ENCODE measurements around the gene JAKMIP3.
"Not testable (repeated sequence)": the region's sequence is repeated elsewhere in the genome, so short reads cannot be mapped to it uniquely, and the experiment has no call there.

JAKMIP3 gene

DNA sequence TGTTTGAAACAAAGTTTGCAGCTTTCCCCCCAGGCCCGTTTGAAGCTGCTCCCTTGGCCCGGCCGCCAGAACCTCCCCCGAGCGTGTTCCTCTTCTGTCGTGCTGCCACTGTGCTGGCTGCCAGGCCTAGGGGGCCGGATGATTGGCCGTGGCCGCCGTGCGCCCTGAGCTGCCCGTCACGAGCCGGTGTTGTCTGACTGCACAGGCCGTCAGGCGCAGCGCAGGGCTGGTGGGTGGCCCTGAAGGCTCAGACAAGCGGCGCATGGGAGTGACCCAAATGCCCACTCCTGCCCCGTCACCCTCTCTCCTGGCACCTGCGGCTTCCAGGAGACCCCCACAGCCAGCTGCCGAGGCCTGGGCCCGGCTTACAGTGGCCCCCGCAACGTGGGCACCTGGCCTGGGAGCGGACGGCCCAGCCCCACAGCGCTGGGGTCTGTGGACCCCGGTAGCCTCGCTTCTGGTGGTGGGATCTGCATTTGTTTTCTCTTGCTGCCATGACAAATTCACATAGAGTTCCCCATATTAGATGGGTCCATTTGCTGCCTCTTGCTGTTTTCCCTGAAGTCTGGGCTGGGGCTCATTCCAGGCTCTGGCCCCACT, 13.1 kb downstream of the JAKMIP3 start:
- no peaks in the 10 kb centered on the region for H3K9me3 ChIP-seq (ENCODE audit: control insufficient read depth, insufficient read depth, low read length)
- no peak overlapping the region for H3K4me3 ChIP-seq (ENCODE audit: low read depth, low read length)
- no peak overlapping the region for H3K9ac ChIP-seq (ENCODE audit: low read depth, low read length)
- peaks cover 2% of the 10 kb centered on the region; the same call in 1 of the 2 replicates for H3K4me1 ChIP-seq (ENCODE audit: control insufficient read depth, insufficient read depth, low read length)
- no peak overlapping the region for H3K27ac ChIP-seq (ENCODE audit: low read depth, low read length)
- no peaks in the 10 kb centered on the region for H3K36me3 ChIP-seq (ENCODE audit: control insufficient read depth, insufficient read depth, low read length)
- no peaks in the 10 kb centered on the region for H3K27me3 ChIP-seq (ENCODE audit: control insufficient read depth, insufficient read depth, low read length)

DNA sequence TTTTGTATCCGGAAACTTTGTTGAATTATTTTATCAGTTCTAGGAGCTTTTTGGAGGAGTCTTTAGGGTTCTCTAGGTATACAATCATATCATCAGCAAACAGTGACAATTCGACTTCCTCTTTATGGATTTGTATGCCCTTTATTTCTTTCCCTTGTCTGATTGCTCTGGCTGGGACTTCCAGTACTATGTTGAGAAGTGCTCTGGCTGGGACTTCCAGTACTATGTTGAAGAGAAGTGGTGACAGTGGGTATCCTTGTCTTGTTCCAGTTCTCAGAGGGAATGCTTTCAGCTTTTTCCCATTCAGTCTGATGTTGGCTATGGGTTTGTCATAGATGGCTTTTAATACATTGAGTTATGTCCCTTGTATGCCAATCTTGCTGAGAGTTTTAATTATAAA, 18.6 kb downstream of the JAKMIP3 start:
- H3K27me3 ChIP-seq (ENCODE audit: control insufficient read depth, insufficient read depth, low read length); H3K4me3 ChIP-seq (ENCODE audit: low read depth, low read length); H3K4me1 ChIP-seq (ENCODE audit: control insufficient read depth, insufficient read depth, low read length); H3K9me3 ChIP-seq (ENCODE audit: control insufficient read depth, insufficient read depth, low read length); H3K27ac ChIP-seq (ENCODE audit: low read depth, low read length); H3K9ac ChIP-seq (ENCODE audit: low read depth, low read length); H3K36me3 ChIP-seq (ENCODE audit: control insufficient read depth, insufficient read depth, low read length): not testable (repeated sequence)

DNA sequence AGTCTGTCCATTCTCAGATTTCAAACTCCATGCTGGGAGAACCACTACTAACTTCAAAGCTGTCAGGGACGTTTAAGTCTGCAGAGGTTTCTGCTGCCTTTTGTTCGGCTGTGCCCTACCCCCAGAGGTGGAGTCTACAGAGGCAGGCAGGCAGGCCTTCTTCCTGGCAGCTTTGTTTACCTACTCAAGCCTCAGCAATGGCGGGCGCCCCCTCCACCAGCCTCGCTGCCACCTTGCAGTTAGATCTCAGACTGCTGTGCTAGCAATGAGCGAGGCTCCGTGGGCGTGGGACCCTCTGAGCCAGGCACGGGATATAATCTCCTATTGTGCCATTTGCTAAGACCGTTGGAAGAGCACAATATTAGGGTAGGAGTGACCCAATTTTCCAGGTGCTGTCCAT, 27.5 kb downstream of the JAKMIP3 start:
- H3K27me3 ChIP-seq (ENCODE audit: control insufficient read depth, insufficient read depth, low read length); H3K27ac ChIP-seq (ENCODE audit: low read depth, low read length); H3K4me3 ChIP-seq (ENCODE audit: low read depth, low read length); H3K4me1 ChIP-seq (ENCODE audit: control insufficient read depth, insufficient read depth, low read length); H3K9me3 ChIP-seq (ENCODE audit: control insufficient read depth, insufficient read depth, low read length); H3K36me3 ChIP-seq (ENCODE audit: control insufficient read depth, insufficient read depth, low read length); H3K9ac ChIP-seq (ENCODE audit: low read depth, low read length): not testable (repeated sequence)

DNA sequence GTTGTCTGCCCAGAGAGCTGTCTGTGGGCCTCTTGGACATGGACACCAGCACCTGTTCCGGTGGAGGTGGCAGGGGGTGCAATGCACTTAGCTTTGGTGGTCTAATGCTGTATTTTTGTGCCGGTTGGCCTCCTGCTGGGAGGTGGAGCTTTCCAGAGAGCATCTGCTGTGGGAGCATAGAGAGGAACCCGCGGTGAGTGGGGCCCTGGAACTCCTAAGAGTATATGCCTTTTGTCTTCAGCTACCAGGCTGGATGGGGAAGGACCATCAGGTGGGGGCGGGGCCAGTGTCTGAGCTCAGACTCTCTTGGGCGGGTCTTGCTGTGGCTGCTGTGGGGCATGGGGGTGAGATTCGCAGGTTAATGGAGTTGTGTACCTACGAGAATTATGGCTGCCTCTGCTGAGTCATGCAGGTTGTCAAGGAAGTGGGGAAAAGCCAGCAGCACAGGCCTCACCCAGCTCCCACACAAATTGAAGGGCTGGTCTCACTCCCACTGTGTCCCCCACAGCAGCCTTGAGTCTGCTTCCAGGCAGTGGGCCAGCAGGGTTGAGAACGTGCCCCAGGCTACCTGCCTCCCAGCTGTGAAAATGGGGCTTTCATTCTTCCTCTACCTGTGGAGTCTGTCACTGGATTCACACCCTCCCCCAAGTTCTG, 29.0 kb downstream of the JAKMIP3 start:
- Histone ChIP-seq H3K9ac (ENCODE audit: low read depth, low read length) (no peak overlapping the region), H3K9me3 (ENCODE audit: control insufficient read depth, insufficient read depth, low read length) (peaks cover 4% of the 10 kb centered on the region; the same call in 1 of the 2 replicates), H3K4me3 (ENCODE audit: low read depth, low read length) (no peak overlapping the region), H3K4me1 (ENCODE audit: control insufficient read depth, insufficient read depth, low read length) (no peaks in the 10 kb centered on the region), H3K27ac (ENCODE audit: low read depth, low read length) (no peak overlapping the region), H3K27me3 (ENCODE audit: control insufficient read depth, insufficient read depth, low read length) (no peaks in the 10 kb centered on the region), H3K36me3 (ENCODE audit: control insufficient read depth, insufficient read depth, low read length) (no peaks in the 10 kb centered on the region)

DNA sequence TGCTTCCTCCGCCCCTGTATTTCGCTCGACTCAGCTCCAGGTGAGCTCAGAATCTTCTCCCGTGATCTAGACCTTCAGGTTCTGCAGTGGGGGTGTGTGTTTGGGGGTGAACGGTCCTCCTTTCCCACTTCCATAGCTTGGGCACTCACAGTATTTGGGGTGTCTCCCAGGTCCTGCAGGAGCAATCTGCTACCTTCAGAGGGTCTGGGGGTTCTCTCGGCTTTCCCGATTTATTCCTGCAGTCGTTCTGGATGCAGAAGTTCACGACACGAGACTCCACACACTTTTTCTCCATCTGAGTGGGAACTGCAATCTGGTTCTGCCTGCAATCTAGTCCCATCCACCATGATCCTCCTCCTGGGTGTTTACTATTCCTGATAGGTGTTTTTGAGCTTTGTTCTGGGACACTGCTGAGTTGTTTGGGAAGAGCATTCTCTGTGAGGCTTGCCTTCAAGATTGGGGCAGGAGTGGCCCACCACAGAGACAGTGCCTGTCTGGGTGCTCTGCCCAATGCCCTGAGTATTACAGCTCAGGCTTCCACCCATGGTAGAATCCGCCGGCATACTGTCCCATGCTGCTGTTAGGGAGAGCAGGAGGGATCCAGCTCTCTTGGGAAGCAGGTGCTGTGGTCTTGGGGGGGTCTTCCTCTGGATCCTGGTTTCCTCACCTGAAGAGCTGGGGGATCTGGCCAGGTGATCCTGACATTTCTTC, 29.8 kb downstream of the JAKMIP3 start:
- no peaks in the 10 kb centered on the region for H3K4me1 ChIP-seq (ENCODE audit: control insufficient read depth, insufficient read depth, low read length)
- H3K27me3 ChIP-seq (ENCODE audit: control insufficient read depth, insufficient read depth, low read length), result no peaks in the 10 kb centered on the region
- H3K36me3 ChIP-seq (ENCODE audit: control insufficient read depth, insufficient read depth, low read length), result no peaks in the 10 kb centered on the region
- no peak overlapping the region for H3K4me3 ChIP-seq (ENCODE audit: low read depth, low read length)
- H3K9ac ChIP-seq (ENCODE audit: low read depth, low read length), result no peak overlapping the region
- H3K27ac ChIP-seq (ENCODE audit: low read depth, low read length), result no peak overlapping the region
- H3K9me3 ChIP-seq (ENCODE audit: control insufficient read depth, insufficient read depth, low read length), result peaks cover 4% of the 10 kb centered on the region; the same call in 1 of the 2 replicates

DNA sequence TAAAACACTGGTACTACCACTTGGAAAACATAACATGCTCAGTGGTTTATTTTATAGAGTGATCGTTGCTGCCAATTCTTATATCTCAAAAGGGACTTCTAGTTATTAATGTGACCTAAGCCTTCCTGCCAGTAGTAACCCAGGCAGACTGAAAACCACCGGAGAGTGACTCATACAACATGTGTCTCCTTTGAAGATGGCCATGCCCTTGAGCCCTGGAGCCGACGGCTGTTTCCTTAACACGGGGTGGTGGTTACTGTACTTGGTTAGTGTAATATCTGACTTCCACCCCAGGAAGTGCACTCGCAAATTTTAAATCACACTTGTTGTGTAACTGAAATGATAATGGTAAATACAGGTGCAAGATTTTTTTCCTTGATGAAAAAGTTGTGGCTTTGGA, 30.5 kb downstream of the JAKMIP3 start:
- Histone ChIP-seq H3K4me3 (ENCODE audit: low read depth, low read length) (no peak overlapping the region), H3K27ac (ENCODE audit: low read depth, low read length) (no peak overlapping the region), H3K9ac (ENCODE audit: low read depth, low read length) (no peak overlapping the region), H3K27me3 (ENCODE audit: control insufficient read depth, insufficient read depth, low read length) (no peaks in the 10 kb centered on the region), H3K36me3 (ENCODE audit: control insufficient read depth, insufficient read depth, low read length) (no peaks in the 10 kb centered on the region), H3K9me3 (ENCODE audit: control insufficient read depth, insufficient read depth, low read length) (peaks cover 4% of the 10 kb centered on the region; the same call in 1 of the 2 replicates), H3K4me1 (ENCODE audit: control insufficient read depth, insufficient read depth, low read length) (no peaks in the 10 kb centered on the region)

DNA sequence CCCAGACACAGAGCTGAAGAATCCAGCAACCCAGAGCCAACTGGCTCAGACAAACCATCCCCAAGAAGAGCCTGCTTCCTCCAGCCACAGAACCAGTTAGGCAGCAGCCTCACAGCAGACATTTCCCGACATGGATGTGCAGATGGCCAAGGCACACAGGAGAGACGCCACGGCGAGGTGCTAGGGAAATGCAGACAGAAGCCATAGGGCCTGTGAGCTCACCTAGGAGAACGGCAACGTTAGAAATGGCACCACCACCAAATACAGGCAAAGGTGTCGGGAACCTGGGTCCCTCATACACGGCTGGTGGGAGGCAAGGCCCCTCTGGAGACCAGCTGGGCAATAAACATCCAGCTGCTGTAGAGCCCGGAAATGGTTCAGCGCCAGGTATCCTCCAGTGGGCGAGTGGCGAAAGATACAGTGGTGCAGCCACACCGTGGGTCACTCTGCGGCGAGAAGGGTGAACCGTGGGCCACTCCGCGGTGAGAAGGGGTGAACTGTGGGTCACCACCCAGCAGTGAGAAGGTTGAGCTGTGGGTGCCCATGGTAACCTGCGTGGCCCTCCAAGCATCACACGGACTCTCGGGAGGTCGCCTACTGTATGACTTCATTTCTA, 31.2 kb downstream of the JAKMIP3 start:
- Histone ChIP-seq H3K9me3 (ENCODE audit: control insufficient read depth, insufficient read depth, low read length) (peaks cover 4% of the 10 kb centered on the region; the same call in 1 of the 2 replicates), H3K27ac (ENCODE audit: low read depth, low read length) (no peak overlapping the region), H3K4me1 (ENCODE audit: control insufficient read depth, insufficient read depth, low read length) (no peaks in the 10 kb centered on the region), H3K9ac (ENCODE audit: low read depth, low read length) (no peak overlapping the region), H3K27me3 (ENCODE audit: control insufficient read depth, insufficient read depth, low read length) (no peaks in the 10 kb centered on the region), H3K36me3 (ENCODE audit: control insufficient read depth, insufficient read depth, low read length) (no peaks in the 10 kb centered on the region), H3K4me3 (ENCODE audit: low read depth, low read length) (no peak overlapping the region)

DNA sequence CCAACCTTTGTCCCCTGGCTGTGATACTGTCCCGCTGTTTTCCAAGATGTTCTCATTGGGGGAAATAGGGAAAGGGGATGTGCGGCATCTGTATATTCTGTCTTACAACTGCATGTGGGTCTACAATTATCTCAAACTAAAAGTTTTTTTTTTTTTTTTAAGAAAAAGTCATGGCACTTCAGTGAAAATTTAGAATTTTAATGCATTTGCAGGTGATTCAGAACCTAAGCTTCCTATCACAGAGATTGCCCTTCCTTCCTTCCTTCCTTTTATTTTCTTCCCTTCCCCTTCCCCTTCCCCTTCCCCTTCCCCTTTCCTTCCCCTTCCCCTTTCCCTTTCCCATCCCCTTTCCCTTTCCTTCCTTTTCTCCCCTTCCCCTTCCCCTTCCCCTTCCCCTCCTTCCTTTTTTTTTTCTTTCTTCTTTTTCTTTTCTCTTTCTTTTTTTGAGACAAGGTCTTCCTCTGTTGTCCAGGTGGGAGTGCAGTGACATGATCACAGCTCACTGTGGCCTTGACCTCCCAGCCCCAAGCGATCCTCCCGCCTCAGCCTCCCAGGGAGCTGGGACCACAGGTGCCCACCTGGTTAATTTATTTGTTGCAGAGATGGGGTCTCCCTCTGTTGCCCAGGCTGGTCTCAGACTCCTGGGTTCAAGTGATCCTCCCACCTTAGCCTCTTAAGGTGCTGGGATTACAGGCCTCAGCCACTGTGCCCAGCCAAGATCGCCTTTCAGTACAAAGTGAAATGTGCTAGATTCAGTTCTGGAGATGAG, 32.0 kb downstream of the JAKMIP3 start:
- Histone ChIP-seq H3K9ac (ENCODE audit: low read depth, low read length) (no peak overlapping the region), H3K36me3 (ENCODE audit: control insufficient read depth, insufficient read depth, low read length) (no peaks in the 10 kb centered on the region), H3K4me3 (ENCODE audit: low read depth, low read length) (no peak overlapping the region), H3K27me3 (ENCODE audit: control insufficient read depth, insufficient read depth, low read length) (no peaks in the 10 kb centered on the region), H3K4me1 (ENCODE audit: control insufficient read depth, insufficient read depth, low read length) (no peaks in the 10 kb centered on the region), H3K27ac (ENCODE audit: low read depth, low read length) (no peak overlapping the region), H3K9me3 (ENCODE audit: control insufficient read depth, insufficient read depth, low read length) (peaks cover 4% of the 10 kb centered on the region; the same call in 1 of the 2 replicates)

DNA sequence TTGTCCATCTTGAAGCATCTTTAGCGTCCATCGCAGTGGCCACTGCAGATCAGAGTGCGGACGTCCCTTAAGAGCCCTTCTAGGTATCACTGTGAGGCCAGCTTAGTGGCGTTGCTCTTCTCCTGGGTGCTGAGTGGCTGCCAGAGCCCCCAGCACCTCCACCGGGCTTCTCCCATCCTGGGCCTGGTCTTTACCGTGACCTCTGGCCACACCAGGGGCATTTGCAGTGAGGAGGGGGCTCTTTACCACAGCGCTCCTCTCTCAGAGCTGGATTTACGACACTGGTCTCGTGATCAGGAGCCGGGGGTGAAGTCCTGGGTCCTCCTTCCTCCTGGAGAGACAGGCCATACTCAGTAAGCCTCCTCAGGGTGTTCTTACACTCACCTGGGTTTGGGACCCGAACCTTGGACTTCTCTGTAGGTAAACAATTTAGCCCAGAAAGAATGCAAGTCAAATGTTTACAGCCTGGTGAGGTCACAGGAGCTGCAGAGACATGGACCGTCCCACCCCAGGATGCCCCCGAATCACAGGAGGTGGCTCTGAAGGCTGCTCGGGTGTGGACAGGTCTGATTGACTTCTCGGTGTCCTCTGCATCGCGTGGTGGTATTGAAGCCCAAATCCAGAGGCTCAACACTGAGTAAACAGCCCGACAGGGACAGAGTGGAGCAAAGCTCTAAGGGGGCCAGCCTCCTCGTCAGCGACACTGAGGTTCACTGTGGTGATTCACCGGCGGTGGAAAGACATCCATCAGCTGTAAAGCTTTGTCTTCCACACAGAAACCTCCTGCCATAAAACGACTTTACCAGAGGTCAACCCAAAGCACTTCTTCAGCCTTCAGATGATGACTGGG, 33.0 kb downstream of the JAKMIP3 start:
- Histone ChIP-seq H3K4me3 (ENCODE audit: low read depth, low read length) (no peak overlapping the region), H3K9ac (ENCODE audit: low read depth, low read length) (no peak overlapping the region), H3K36me3 (ENCODE audit: control insufficient read depth, insufficient read depth, low read length) (no peaks in the 10 kb centered on the region), H3K4me1 (ENCODE audit: control insufficient read depth, insufficient read depth, low read length) (no peaks in the 10 kb centered on the region), H3K9me3 (ENCODE audit: control insufficient read depth, insufficient read depth, low read length) (no peaks in the 10 kb centered on the region; the same call in 1 of the 2 replicates), H3K27ac (ENCODE audit: low read depth, low read length) (no peak overlapping the region), H3K27me3 (ENCODE audit: control insufficient read depth, insufficient read depth, low read length) (no peaks in the 10 kb centered on the region)
